ENCODE measurements around the gene FNBP1. TPM values are rescaled to one million over a fixed set of nuclear protein-coding genes. Genes with fewer than 3 reads are reported as not detected.

The FNBP1 gene
- total and polyA plus RNA-seq, 10 of the 15 experiments (the other 5 are each of a cell fraction or from before 2014, with no cell fraction given) = 64.5 to 353 (median 179) TPM

GRCh38 chr9:129906298-129906697, 136.7 kb downstream of the FNBP1 start:
- CTCF ChIA-PET = interaction anchor here (1.1 kb wide), 1 partner anchor 27 kb away, joined by 3 read pairs; no protein-coding TSS in a partner anchor
- no TSS peak for BruUV-seq (replicated peaks)
- no peak for TF ChIP-seq YBX1 (IDR thresholded peaks at IDR 0.05)
- TF ChIP-seq CBX3 (IDR thresholded peaks at IDR 0.05; ENCODE audit: borderline replicate concordance, low read depth) = no peak
- TF ChIP-seq MYB (IDR thresholded peaks at IDR 0.05; ENCODE audit: borderline replicate concordance, low read depth, low read length) = no peak
- no peak for TF ChIP-seq HCFC1 (IDR thresholded peaks at IDR 0.05; ENCODE audit: low read length)
- TF ChIP-seq MXI1 (IDR thresholded peaks at IDR 0.05; ENCODE audit: low read depth, low read length) = no peak
- TF ChIP-seq ZBTB11 (CRISPR knock-in tag; IDR thresholded peaks at IDR 0.05) = no peak
- TF ChIP-seq E2F8 (IDR thresholded peaks at IDR 0.05; ENCODE audit: low read depth, partially characterized antibody) = no peak
- no peak for TF ChIP-seq SMAD1 (IDR thresholded peaks at IDR 0.05; ENCODE audit: low read depth, partially characterized antibody)
- TF ChIP-seq RFX5 (IDR thresholded peaks at IDR 0.05; ENCODE audit: low read depth, low read length) = no peak
- TF ChIP-seq NFYA (IDR thresholded peaks at IDR 0.05; ENCODE audit: borderline replicate concordance, low read depth, low read length) = no peak
- TF ChIP-seq TBL1XR1 (IDR thresholded peaks at IDR 0.05; ENCODE audit: low read depth, low read length) = no peak
- no peak for TF ChIP-seq STAT1 (conservative IDR thresholded peaks at IDR 0.05)
- TF ChIP-seq IRF4 (IDR thresholded peaks at IDR 0.05; ENCODE audit: low read depth, low read length) = no peak
- no peak for TF ChIP-seq KLF5 (IDR thresholded peaks at IDR 0.05; ENCODE audit: partially characterized antibody)
- TF ChIP-seq TARDBP (IDR thresholded peaks at IDR 0.05; ENCODE audit: borderline replicate concordance) = no peak
- no peak for TF ChIP-seq GABPA (IDR thresholded peaks at IDR 0.05; ENCODE audit: low read depth)
- no peak for TF ChIP-seq SKIL (IDR thresholded peaks at IDR 0.05; ENCODE audit: low read depth, poor library complexity, severe bottlenecking)
- no peak for TF ChIP-seq IKZF2 (IDR thresholded peaks at IDR 0.05)

More at GRCh38 chr9:129906298-129906697, 136.7 kb downstream of the FNBP1 start:
- 100% methylated on average over 4 of the region's 4 CpGs for WGBS (ENCODE audit: insufficient coverage, insufficient replicate concordance, low lambda C conversion rate, missing lambda C conversion rate)
- Histone ChIP-seq H3K4me1 (ENCODE audit: control insufficient read depth, insufficient read depth, low read length) (peaks cover 22% of the 10 kb centered on the region), H3K4me2 (ENCODE audit: control insufficient read depth, insufficient read depth) (no peak overlapping the region), H4K20me1 (ENCODE audit: control insufficient read depth, insufficient read depth) (no peaks in the 10 kb centered on the region), H3K27me3 (replicated peaks in 1 of 2; ENCODE audit: control insufficient read depth in 2 of 2, insufficient read depth in 2 of 2, low read length in 1 of 2) (no peaks in the 10 kb centered on the region), H2AFZ (ENCODE audit: control insufficient read depth, low read depth, low read length) (no peak overlapping the region), H3K27ac (ENCODE audit: control insufficient read depth, insufficient read depth) (no peak overlapping the region), H3K9me3 (replicated peaks; ENCODE audit: control insufficient read depth, insufficient read depth, low read length) (no peaks in the 10 kb centered on the region), H3K36me3 (ENCODE audit: control insufficient read depth in 2 of 2, insufficient read depth in 2 of 2, low read length in 1 of 2) (peaks cover 17 to 60% of the 10 kb centered on the region in 2 experiments), H3K9ac (ENCODE audit: control insufficient read depth, insufficient read depth, low read length) (no peak overlapping the region), H3K79me2 (ENCODE audit: control insufficient read depth, insufficient read depth, low read length) (peaks cover 3% of the 10 kb centered on the region), H3K4me3 (no peak overlapping the region)
- in situ Hi-C loops (cut with MboI) = no loop called here
- ATAC-seq (no peak), FAIRE-seq (no peak), DNase-seq (ENCODE audit: low read depth, low spot score) (no peak)
- POLR2A ChIA-PET = interaction anchor here (1.5 kb wide), 1 partner anchor 20 kb away, joined by 3 read pairs; no protein-coding TSS in a partner anchor
- RAD21 ChIA-PET (ENCODE audit: unreplicated experiment) = interaction anchor here (1.0 kb wide), 1 partner anchor 31 kb away, joined by 5 read pairs; no protein-coding TSS in a partner anchor
- SMC1A ChIA-PET (ENCODE audit: uncharacterized antibody, unreplicated experiment) = interaction anchor here (1.2 to 1.4 kb wide), 2 partner anchors 14 to 16 kb away, joined by 4 to 6 read pairs; no protein-coding TSS in a partner anchor
- intact Hi-C loops (cut with micrococcal nuclease; ENCODE audit: unreplicated experiment) = no loop called here
